Thyroid gland (tissue), 4 donors: ENCODE results near the gene YIPF3.

Experiments
- POLR2A ChIP-seq, 2 donors: fragments of 450-650 bp; IDR thresholded peaks; one replicate each; pipeline ENCODE4 v1.6.1; 2017; ENCODE audit warnings: antibody characterized with exemption in 2 of 2, mild to moderate bottlenecking in 2 of 2, moderate library complexity in 1 of 2
- TF ChIP-seq, protein P1 (sequence below), 6 experiments: fragments of 200-600 bp in 3 of 6; fragments of 450-650 bp in 3 of 6; sonication (generic) in 3 of 6; IDR thresholded peaks; one replicate each; pipeline ENCODE4 v1.5.1; 2016 to 2019; ENCODE audit warnings: antibody characterized with exemption in 6 of 6, mild to moderate bottlenecking in 2 of 6, inconsistent platforms in 1 of 6, moderate library complexity in 1 of 6

DNA sequence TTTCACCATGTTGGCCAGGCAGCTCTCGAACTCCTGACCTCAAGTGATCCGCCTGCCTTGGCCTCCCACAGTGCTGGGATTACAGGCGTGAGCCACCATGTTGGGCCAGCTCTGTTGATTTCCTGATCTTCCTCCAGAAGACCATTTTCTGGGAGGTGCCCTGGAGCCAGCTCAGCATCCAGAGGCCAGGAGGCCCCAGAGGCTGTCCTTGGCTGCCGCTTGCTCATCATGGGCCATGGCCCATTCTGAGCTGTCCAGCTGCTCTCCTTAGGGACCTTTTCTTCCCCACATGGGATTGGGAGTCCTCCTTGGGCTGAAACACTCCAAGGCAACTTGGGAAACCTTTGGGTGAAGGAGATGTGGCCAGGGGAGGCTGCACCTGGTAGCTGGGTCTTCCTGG lies 22.0 kb downstream of the YIPF3 start:
- TF ChIP-seq, protein P1, sequence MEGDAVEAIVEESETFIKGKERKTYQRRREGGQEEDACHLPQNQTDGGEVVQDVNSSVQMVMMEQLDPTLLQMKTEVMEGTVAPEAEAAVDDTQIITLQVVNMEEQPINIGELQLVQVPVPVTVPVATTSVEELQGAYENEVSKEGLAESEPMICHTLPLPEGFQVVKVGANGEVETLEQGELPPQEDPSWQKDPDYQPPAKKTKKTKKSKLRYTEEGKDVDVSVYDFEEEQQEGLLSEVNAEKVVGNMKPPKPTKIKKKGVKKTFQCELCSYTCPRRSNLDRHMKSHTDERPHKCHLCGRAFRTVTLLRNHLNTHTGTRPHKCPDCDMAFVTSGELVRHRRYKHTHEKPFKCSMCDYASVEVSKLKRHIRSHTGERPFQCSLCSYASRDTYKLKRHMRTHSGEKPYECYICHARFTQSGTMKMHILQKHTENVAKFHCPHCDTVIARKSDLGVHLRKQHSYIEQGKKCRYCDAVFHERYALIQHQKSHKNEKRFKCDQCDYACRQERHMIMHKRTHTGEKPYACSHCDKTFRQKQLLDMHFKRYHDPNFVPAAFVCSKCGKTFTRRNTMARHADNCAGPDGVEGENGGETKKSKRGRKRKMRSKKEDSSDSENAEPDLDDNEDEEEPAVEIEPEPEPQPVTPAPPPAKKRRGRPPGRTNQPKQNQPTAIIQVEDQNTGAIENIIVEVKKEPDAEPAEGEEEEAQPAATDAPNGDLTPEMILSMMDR (IDR thresholded peaks at IDR 0.05), result no peak
- no peak for TF ChIP-seq POLR2A (IDR thresholded peaks at IDR 0.05)
